Right lung (tissue), 5 donors: ENCODE data around the gene TIE1. TPM values are rescaled to one million over a fixed set of nuclear protein-coding genes. Genes with fewer than 3 reads are reported as not detected.
"Not testable (repeated sequence)": the region's sequence is repeated elsewhere in the genome, so short reads cannot be mapped to it uniquely, and the experiment has no call there.

Experiments
- DNase-seq, 2 donors: peaks; one replicate each; pipeline ENCODE4 v3.0.0-alpha.2; 2013
- polyA plus RNA-seq, 5 donors: library from polyadenylated mRNA; unstranded; fragments of 120-200 nt; gene quantifications; one replicate each; pipeline versions ENCODE4 v1.2.1 to v1.2.3, GENCODE V29; 2013; ENCODE audit warnings: inconsistent platforms in 1 of 5, low replicate concordance in 1 of 5; ENCODE audit not compliant: insufficient read length in 5 of 5, insufficient read depth in 1 of 5

TIE1 gene
- polyA plus RNA-seq, 5 donors = 74.8 to 99.7 (median 89.7) TPM

DNA sequence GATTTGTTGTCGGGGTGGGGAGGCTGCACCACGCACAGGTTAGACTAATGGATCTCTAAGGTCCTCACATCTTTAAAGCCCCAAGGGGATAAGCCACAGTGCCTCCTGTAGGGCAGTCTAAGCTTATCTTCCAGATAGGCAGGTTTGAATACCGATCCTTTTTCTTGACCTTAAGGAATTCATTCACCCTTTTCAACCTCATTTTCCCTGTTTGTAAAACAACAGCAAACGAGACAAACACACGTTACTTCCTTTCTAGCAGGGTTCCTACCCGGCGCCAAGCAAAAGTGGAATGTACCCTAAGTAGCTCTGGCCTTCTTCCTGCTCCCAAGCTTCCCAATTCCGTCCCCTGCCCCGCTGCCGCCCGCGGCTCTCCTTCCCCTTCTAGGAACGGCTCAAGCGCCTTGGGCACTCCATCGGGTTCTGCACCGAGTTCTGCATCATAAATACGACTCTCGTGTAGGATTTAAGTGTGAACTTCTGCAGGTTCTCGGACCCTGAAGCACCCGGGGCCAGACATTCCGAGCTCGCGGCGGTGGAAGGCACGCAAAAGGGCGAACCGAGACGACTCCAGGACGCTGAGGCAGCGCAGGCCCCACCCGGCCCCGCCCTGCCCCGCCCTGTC lies 57.5 kb downstream of the TIE1 start:
- no peak for DNase-seq

DNA sequence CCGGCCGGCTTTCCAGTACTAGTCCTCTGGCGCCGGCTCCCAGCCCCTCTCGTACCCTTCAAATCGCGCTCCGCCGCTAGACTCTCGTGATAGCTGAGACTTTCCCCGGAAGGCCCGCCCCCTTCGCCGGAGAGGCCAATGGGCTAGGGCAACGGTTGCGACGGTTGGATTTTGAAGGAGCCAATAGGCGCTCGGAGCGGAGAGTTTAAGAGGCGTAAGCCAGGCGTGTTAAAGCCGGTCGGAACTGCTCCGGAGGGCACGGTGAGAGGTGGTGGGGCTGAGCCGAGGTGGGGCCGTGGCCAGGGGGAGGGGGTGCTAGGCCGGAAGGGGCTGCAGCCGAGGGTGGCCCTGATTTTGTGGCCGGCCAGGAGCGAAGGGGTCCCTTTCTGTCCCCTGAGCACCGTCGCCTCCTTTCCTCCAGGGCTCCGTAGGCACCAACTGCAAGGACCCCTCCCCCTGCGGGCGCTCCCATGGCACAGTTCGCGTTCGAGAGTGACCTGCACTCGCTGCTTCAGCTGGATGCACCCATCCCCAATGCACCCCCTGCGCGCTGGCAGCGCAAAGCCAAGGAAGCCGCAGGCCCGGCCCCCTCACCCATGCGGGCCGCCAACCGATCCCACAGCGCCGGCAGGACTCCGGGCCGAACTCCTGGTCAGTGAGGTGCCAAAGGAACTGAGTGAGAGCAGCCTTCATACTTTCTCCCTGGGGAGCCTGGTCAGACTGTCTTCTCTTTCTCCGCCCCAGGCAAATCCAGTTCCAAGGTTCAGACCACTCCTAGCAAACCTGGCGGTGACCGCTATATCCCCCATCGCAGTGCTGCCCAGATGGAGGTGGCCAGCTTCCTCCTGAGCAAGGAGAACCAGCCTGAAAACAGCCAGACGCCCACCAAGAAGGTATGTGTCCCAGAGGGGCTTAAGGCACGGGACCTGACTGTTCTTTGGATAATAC lies 58.2 kb downstream of the TIE1 start, which contains the start of gene CDC20:
TSS of gene CDC20 (plus strand) at position 236 of the 948 bp plus-strand sequence. CDS start at position 471, 235 bp downstream.
- peak; percentile 94 to 97 for DNase-seq

DNA sequence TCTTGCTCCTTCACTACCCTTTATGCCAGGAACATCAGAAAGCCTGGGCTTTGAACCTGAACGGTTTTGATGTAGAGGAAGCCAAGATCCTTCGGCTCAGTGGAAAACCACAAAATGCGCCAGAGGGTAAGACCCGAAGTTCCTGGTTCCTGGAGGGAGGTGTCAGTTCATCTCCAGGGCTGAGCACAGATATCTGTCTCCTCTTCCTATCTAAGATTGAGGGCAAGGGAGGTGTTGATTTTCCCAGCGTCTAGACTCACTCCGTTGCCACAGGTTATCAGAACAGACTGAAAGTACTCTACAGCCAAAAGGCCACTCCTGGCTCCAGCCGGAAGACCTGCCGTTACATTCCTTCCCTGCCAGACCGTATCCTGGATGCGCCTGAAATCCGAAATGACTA lies 58.9 kb downstream of the TIE1 start:
- no peak for DNase-seq

DNA sequence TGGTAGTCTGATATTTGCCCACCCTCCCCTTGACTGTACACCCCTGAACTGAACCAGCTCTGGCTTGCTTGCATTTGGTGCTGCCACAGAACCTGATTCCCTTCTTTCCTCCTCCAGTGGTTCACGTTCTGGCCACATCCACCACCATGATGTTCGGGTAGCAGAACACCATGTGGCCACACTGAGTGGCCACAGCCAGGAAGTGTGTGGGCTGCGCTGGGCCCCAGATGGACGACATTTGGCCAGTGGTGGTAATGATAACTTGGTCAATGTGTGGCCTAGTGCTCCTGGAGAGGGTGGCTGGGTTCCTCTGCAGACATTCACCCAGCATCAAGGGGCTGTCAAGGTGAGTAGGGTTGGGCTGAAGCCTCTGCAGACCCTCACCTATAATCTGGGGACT lies 59.8 kb downstream of the TIE1 start:
- no peak for DNase-seq

DNA sequence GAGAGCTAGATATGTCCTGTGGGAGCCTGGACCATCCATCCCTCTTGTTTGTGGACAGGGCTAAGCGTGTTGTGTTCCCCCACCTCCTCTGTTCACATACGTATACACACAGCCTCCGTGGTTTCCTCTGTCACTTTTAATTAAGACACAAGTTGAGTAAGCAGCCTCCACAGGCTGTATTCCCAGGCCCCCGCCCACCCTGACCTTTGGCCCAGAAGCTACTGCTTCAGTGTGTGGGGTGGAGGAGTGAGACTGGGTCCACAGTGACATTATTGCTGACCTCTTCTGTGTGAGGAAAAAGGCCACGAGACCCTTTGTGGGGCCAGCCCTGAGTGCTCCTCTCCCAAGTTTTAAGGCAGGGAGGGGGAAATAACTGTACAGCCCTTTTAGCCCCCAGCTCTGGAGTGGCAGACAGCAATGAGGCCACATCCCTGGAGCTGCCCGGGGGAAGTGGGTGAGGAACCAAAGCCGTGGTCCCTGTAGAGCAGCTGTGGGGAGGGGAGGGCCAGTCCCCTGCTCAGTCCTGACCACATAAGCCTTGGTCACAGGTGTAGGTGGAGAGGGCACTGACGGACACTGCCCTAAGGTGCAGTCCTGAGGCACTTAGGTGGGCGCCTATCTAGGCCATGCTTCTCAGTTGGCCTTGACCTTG lies 62.6 kb downstream of the TIE1 start:
- no peak for DNase-seq

DNA sequence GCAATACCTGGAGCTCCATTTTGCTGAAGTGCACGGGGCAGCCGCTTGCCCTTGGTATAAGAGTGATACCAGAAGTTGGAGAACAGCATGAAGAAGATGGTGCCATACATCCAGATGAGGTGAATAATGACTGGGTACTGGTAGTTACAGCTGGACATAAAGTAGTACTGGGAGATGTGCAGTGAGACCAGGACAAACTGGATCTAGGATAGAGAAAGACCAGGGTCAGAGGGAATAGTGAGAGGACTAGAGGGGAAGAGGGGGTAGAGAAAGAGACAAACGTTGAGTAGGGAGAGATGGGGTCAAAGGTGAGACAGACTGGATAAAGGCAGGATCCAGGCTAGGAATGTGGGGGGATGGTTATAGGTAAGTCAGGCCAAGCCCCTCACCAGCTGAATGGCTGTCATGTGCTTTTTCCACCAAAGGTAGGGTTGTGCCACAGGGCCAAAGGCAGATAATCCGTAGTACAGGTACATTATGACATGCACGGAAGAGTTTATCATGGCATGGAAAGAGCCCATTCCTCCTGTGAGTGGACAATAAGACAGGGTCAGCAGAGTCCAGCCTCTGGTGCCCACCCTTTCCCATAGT lies 63.2 kb downstream of the TIE1 start:
- DNase-seq = no peak

DNA sequence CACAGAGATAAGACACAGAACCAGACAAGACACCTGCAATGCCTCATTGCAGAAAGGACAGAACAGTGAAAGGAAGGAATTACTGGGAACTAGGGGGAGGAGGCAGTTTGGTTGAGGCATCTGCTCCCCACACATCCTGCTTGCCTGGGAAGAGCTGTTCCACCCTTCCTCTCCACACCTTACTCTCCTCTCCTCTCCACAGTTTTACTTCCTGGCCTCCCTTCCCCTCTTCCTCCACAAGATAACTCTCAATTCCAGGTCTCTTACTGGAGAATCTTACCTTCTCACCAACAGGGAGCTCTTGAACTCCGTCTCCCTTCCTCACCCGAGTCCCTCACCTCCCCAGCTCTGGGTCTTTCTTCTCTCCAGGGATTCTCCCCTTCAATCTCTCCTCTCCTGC lies 64.9 kb downstream of the TIE1 start:
- DNase-seq = no peak

DNA sequence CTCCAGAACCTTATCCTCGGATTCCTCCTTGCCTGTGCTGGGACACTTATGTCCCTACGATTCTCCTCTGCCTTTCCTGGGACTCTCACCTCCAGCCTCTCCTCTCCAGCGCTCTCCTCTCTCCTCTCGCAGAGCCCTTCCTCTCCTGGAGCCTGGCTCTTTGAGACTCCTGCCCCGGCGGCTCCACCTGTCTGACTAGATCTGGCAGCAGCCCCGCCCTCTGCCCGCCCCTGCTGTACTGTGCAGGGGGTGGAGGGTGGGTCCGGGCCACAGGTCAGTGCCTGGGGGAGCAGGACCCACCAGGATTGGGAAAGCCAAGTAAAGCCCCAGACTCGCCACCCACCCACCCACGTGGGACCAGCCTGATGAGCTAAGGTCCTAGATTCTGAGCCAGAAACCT lies 65.4 kb downstream of the TIE1 start:
- no peak for DNase-seq

DNA sequence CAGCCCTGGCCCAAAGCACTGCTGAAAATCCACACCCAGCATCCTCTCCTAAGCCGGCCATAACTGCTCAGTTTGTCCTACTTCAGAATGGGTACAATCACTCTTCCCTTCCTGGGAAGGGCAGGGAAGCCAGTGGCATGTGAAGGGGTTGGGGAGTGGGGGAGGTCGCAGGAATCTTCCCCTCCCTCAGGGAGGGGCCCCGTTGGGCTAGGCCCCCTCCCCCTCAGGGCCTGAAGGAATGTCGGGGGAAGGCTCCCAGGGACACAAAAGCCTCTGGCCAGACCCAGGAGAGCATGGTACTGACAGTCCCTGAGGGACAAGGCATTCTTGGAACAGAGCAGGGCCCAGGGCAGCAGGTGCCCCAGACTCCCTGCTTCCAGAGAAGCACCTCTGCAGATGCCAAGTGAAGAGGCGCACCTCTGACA lies 65.8 kb downstream of the TIE1 start:
- no peak for DNase-seq

DNA sequence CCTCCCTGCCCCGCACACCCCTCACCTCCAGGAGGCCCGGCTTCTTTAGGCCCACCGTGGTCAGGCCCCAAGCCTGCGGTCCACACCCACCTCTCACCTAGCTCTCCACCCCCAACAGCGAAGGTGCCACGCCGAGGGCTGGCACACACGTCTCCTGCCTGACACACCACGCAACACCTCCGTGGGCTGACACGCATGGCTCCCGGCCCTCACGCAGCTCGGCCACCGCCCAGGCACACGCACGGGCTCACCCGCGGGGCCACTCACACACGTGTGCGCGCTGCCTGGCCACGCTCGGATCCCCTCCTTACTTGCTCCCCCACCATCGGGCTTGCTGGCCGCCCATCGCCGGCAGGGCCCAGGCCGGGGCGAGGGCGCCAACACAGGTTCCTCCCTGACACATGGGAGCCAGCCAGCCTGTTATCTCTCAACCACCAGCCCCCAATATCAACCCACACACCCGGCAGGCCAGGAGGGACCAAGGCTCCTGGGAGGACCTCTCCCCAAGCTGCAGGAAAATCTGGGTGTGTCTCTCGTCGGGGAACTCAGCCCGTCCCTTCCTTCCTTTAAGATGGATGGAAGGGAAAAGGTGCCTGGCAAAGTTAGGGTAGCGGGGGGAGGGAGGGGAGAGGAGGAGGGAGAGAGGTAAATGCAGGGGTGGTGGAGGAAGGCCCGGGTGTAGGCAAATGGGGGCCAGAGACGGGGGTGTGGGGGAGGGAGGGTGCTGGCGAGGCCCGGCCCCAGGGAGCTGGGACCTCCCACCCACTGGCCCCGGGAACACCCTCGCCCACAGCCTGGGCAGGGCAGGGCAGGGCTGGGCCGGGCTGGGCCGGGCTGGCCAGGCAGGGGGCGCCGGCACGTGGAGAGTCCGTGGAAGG lies 66.5 kb downstream of the TIE1 start:
- no peak for DNase-seq

DNA sequence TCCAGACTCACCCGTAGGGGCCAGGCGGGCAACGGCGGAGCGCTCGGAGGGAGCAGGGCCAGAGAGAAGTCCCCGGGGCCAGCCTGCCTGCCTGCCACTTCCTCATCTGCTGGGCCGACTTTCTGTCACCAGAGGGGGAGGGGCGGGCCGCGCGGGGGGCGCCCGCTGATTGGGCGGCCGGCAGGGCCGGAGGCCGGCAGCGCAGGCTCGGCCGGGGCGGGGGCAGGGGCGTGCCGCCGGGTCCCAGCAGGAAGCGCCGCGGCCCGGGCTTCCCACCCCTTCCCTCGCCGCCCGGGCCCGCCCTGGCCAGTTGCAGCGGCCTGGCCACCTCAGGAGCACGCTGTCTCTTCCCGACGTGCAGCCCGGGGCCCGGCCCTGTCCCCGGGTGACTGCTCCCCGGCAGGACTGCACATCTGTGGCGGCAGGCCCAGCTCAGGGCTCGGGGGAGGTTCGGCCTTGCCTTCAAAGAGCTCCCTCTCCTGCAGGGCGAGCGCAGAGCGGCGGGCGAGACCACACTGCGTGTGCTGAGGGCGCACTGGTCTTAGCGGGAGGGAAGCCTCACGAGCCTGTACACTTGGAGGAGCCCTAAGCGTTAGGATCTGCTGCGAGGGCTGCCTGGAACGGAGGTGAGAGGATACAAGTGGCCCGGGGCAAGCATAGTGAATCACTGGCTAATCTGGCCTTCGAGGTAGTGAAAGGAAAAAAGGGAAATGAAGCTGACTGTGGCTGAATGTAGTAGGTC lies 67.3 kb downstream of the TIE1 start, which contains the start of gene ELOVL1:
TSS of gene ELOVL1 (minus strand) at position 108 of the 742 bp plus-strand sequence. CDS start 2,402 bp downstream, outside the sequence.
- DNase-seq = peak; percentile 87 to 90

DNA sequence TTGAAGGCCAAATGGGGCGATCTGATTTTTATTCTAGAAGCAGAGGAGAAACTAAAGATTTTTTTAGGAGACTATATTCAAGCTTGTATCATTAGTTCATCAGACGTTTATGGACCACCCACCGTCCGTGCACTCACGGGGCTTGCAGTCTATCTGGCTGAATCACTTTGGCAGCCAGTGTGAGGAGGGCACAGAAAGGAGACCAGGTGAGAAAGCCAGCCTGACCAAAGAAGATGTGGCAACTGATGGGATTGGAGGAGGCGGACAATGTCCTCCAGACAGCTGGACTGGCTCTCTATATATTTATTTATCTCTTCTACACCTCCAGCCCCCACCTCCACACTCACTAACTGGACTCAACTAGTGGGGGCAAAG lies 67.9 kb downstream of the TIE1 start:
- DNase-seq = no peak

DNA sequence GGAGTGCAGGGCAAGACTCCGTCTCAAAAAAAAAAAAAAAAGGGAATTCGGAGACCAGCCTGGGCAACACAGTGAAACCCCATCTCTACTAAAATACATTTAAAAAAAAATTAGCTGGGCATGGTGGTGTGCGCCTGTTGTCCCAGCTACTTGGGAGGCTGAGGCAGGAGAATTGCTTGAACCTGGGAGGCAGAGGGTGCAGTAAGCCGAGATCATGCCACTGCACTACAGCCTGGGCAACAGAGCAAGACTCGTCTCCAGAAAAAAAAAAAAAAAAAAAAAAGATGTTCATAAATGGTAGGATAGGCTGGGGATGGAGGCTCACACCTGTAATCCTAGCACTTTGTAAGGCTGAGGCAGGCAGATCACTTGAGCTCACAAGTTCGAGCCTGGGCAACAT lies 69.0 kb downstream of the TIE1 start:
- not testable (repeated sequence) for DNase-seq

DNA sequence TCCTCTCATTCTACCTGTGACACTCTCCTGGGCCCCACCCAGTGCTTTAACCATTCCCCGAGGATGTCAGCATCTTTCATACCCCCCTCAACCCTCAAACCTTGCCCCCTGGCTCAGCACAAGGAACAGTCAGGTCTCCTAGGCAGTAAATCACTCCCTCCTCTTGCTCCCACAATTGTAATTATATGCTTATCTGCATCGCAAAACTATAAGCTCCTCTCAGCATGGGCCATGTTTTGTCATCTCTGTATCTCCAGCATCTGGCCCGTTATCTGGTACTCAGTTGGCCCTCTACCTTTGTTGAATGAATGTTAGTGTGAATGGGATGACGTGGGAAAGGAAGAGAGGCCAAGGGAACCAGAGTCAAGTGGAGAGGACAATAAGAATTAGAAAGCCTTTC lies 69.8 kb downstream of the TIE1 start:
- no peak for DNase-seq

DNA sequence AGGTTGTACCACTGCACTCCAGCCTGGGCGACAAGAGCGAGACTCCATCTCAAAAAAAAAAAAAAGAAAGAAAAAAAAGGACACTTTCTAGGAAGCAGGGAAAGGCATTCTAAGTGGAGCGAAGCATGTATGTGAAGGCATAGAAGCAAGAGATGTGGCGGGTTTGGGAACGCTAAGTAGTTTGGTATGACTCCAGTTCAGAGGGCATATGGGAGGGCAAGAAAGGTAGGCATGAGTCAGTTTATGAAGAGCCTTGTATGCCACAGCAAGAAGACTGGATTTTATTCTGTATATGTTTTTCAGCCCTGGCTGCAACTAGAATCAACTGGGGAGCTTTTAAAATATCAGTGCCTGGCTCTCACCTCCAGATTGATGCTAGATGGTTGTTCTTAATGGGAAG lies 71.4 kb downstream of the TIE1 start:
- no peak for DNase-seq

Other genes starting within 250 kb of the TIE1 start
- gene EBNA1BP2, start 128.7 kb upstream of the TIE1 start, polyA plus RNA-seq = 10 to 100 TPM; 42.0 to 54.9 (median 54.2) TPM
- gene CFAP57, start 128.7 kb upstream of the TIE1 start, polyA plus RNA-seq = 1 to 10 TPM; 1.7 to 5.9 (median 4.3) TPM
- 10 to 100 TPM; 35.9 to 52.2 (median 47.4) TPM for gene TMEM125, start 31.0 kb upstream of the TIE1 start, polyA plus RNA-seq
- gene C1orf210, start 15.4 kb upstream of the TIE1 start, polyA plus RNA-seq = 10 to 100 TPM in 2 of 5 donors, 1 to 10 TPM in 3; 9.4 to 11.3 (median 9.9) TPM
- 1 to 10 TPM in 2 of 5 donors, under 1 TPM in 3; 0.86 to 1.7 (median 0.99) TPM for gene MPL, start 36.8 kb downstream of the TIE1 start, polyA plus RNA-seq
- gene CDC20, start 58.0 kb downstream of the TIE1 start, polyA plus RNA-seq = 10 to 100 TPM; 30.4 to 57.8 (median 36.9) TPM
- gene ELOVL1, start 67.0 kb downstream of the TIE1 start, polyA plus RNA-seq = 10 to 100 TPM; 74.6 to 88.6 (median 77.1) TPM
- 10 to 100 TPM; 36.1 to 39.9 (median 38.7) TPM for gene MED8, start 88.8 kb downstream of the TIE1 start, polyA plus RNA-seq
- 10 to 100 TPM; 22.5 to 31.0 (median 26.4) TPM for gene SZT2, start 88.9 kb downstream of the TIE1 start, polyA plus RNA-seq
- gene HYI, start 152.9 kb downstream of the TIE1 start, polyA plus RNA-seq = 10 to 100 TPM; 43.8 to 55.9 (median 47.0) TPM
- 100 to 1,000 TPM; 138 to 245 (median 157) TPM for gene PTPRF, start 229.9 kb downstream of the TIE1 start, polyA plus RNA-seq